Neutrophil (primary cell): ENCODE data around the gene COMT.
"Not testable (repeated sequence)": the region's sequence is repeated elsewhere in the genome, so short reads cannot be mapped to it uniquely, and the experiment has no call there.

Experiments used
- H3K27ac ChIP-seq: fragments of 200-600 bp; sonication (generic); 2 replicates; pipeline ENCODE4 v1.5.1; 2016; ENCODE audit warnings: mild to moderate bottlenecking, moderate library complexity
- H3K27me3 ChIP-seq: fragments of 200-600 bp; sonication (generic); 2 replicates; pipeline ENCODE4 v1.6.0; 2016; ENCODE audit warnings: mild to moderate bottlenecking
- H3K36me3 ChIP-seq: fragments of 200-600 bp; sonication (generic); 2 replicates; pipeline ENCODE4 v1.5.1; 2017
- H3K4me1 ChIP-seq, 2 experiments: fragments of 200-600 bp in 1 of 2; sonication (generic) in 1 of 2; 1 replicate in 1 of 2; 2 replicates in 1 of 2; pipeline versions ENCODE4 v1.5.1 to v1.6.1; 2013 to 2016; ENCODE audit warnings: low read depth in 1 of 2, low read length in 1 of 2, mild to moderate bottlenecking in 1 of 2, moderate library complexity in 1 of 2; ENCODE audit not compliant: control insufficient read depth in 1 of 2, insufficient read depth in 1 of 2
- H3K4me3 ChIP-seq, 2 experiments: fragments of 200-600 bp in 1 of 2; sonication (generic) in 1 of 2; 1 replicate in 1 of 2; 2 replicates in 1 of 2; pipeline ENCODE4 v1.5.1; 2013 to 2016; ENCODE audit warnings: low read depth in 1 of 2, low read length in 1 of 2, mild to moderate bottlenecking in 1 of 2, moderate library complexity in 1 of 2
- H3K9me3 ChIP-seq: fragments of 200-600 bp; sonication (generic); 2 replicates; pipeline ENCODE4 v1.5.1; 2016
- CTCF ChIP-seq: fragments of 200-600 bp; sonication (generic); IDR thresholded peaks from 2 replicates; pipeline ENCODE4 v1.5.1; 2016; ENCODE audit warnings: antibody characterized with exemption

COMT gene

GRCh38 chr22:19930551-19931486, 10.8 kb upstream of the COMT start:
- TF ChIP-seq CTCF = no peak
- peaks cover 6% of the 10 kb centered on the region in 2 experiments for H3K4me1 ChIP-seq

GRCh38 chr22:19931514-19931913, 10.1 kb upstream of the COMT start:
- no peaks in the 10 kb centered on the region for H3K27me3 ChIP-seq

More at GRCh38 chr22:19930551-19931486, 10.8 kb upstream of the COMT start:
- H3K9me3 ChIP-seq = no peaks in the 10 kb centered on the region
- H3K27ac ChIP-seq = no peak overlapping the region
- no peak overlapping the region for H3K4me3 ChIP-seq
- H3K27me3 ChIP-seq = no peaks in the 10 kb centered on the region
- peaks cover 13% of the 10 kb centered on the region for H3K36me3 ChIP-seq

GRCh38 chr22:19932367-19933206, 9.0 kb upstream of the COMT start:
- Histone ChIP-seq H3K27ac (peak overlapping the region; percentile 7), H3K4me3 (no peak overlapping the region), H3K27me3 (no peaks in the 10 kb centered on the region), H3K4me1 (peaks cover 6% of the 10 kb centered on the region in 2 experiments), H3K36me3 (peaks cover 13% of the 10 kb centered on the region), H3K9me3 (no peaks in the 10 kb centered on the region)
- TF ChIP-seq CTCF = no peak

More at GRCh38 chr22:19931514-19931913, 10.1 kb upstream of the COMT start:
- H3K9me3 ChIP-seq = no peaks in the 10 kb centered on the region
- no peak overlapping the region for H3K27ac ChIP-seq
- TF ChIP-seq CTCF = no peak
- H3K4me1 ChIP-seq = peaks cover 6% of the 10 kb centered on the region in 2 experiments
- peaks cover 13% of the 10 kb centered on the region for H3K36me3 ChIP-seq
- no peak overlapping the region for H3K4me3 ChIP-seq

GRCh38 chr22:19933341-19934241, 8.0 kb upstream of the COMT start:
- peaks cover 13% of the 10 kb centered on the region for H3K36me3 ChIP-seq
- H3K27ac ChIP-seq = no peak overlapping the region
- no peak overlapping the region for H3K4me3 ChIP-seq

GRCh38 chr22:19935123-19935718, 6.4 kb upstream of the COMT start:
- not testable (repeated sequence) for H3K27me3 ChIP-seq, H3K36me3 ChIP-seq, H3K27ac ChIP-seq, H3K9me3 ChIP-seq, H3K4me3 ChIP-seq
- peaks cover 12 to 20% of the 10 kb centered on the region in 2 experiments for H3K4me1 ChIP-seq

More at GRCh38 chr22:19933341-19934241, 8.0 kb upstream of the COMT start:
- no peak for TF ChIP-seq CTCF
- H3K4me1 ChIP-seq = peaks cover 12 to 16% of the 10 kb centered on the region in 2 experiments
- no peaks in the 10 kb centered on the region for H3K9me3 ChIP-seq
- H3K27me3 ChIP-seq = no peaks in the 10 kb centered on the region
